ENCODE results near the gene FGF12.

FGF12 gene

GRCh38 chr3:192515664-192516045 is 211.7 kb downstream of the FGF12 start:
- no peak overlapping the region for H3K4me3 ChIP-seq (replicated peaks; ENCODE audit: low read depth, low read length)
- no peak for DNase-seq (ENCODE audit: extremely low read depth, low read depth)
- TF ChIP-seq CTCF (IDR thresholded peaks at IDR 0.05; ENCODE audit: low read depth, low read length, missing control alignments), result no peak

GRCh38 chr3:192514754-192515663 is 212.3 kb downstream of the FGF12 start:
- TF ChIP-seq CTCF (IDR thresholded peaks at IDR 0.05; ENCODE audit: low read depth, low read length, missing control alignments), result peak; percentile 8
- DNase-seq (ENCODE audit: extremely low read depth, low read depth), result no peak
- no peak overlapping the region for H3K4me3 ChIP-seq (replicated peaks; ENCODE audit: low read depth, low read length)

GRCh38 chr3:192514081-192514753 is 213.1 kb downstream of the FGF12 start:
- DNase-seq (ENCODE audit: extremely low read depth, low read depth), result no peak
- H3K4me3 ChIP-seq (replicated peaks; ENCODE audit: low read depth, low read length), result no peak overlapping the region
- TF ChIP-seq CTCF (IDR thresholded peaks at IDR 0.05; ENCODE audit: low read depth, low read length, missing control alignments), result no peak

GRCh38 chr3:192505731-192506130 is 221.6 kb downstream of the FGF12 start:
- no peak overlapping the region for H3K4me3 ChIP-seq (replicated peaks; ENCODE audit: low read depth, low read length)
- no peak for DNase-seq (ENCODE audit: extremely low read depth, low read depth)
- no peak for TF ChIP-seq CTCF (IDR thresholded peaks at IDR 0.05; ENCODE audit: low read depth, low read length, missing control alignments)

- no peak overlapping the region for H3K4me3 ChIP-seq (replicated peaks; ENCODE audit: low read depth, low read length)
- TF ChIP-seq CTCF (IDR thresholded peaks at IDR 0.05; ENCODE audit: low read depth, low read length, missing control alignments), result no peak
- DNase-seq (ENCODE audit: extremely low read depth, low read depth), result no peak
These were observed 225.9 kb downstream of the FGF12 start for GRCh38 chr3:192501401-192501800.

- no peak for TF ChIP-seq CTCF (IDR thresholded peaks at IDR 0.05; ENCODE audit: low read depth, low read length, missing control alignments)
- no peak for DNase-seq (ENCODE audit: extremely low read depth, low read depth)
- no peak overlapping the region for H3K4me3 ChIP-seq (replicated peaks; ENCODE audit: low read depth, low read length)
These were observed 230.3 kb downstream of the FGF12 start for GRCh38 chr3:192496905-192497587.
